Measurements from ENCODE around the gene SH2B2. TPM values are rescaled to one million over a fixed set of nuclear protein-coding genes. Genes with fewer than 3 reads are reported as not detected.
"Not testable (repeated sequence)": the region's sequence is repeated elsewhere in the genome, so short reads cannot be mapped to it uniquely, and the experiment has no call there.

SH2B2 gene
- total RNA-seq, 2 donors from 2014 or later = 1.3 to 2.6 TPM

- not testable (repeated sequence) for H3K27ac ChIP-seq, H3K9me3 ChIP-seq, H3K4me1 ChIP-seq, H3K4me3 ChIP-seq, H3K36me3 ChIP-seq, H3K27me3 ChIP-seq
- peak; percentile 4 for DNase-seq (ENCODE audit: low spot score)
Observed at GRCh38 chr7:102337002-102337401, 50.3 kb downstream of the SH2B2 start.

- H3K36me3 ChIP-seq; H3K4me3 ChIP-seq; H3K4me1 ChIP-seq; H3K27ac ChIP-seq; H3K9me3 ChIP-seq; H3K27me3 ChIP-seq; DNase-seq (ENCODE audit: low spot score): not testable (repeated sequence)
Observed at GRCh38 chr7:102337420-102337819, 50.8 kb downstream of the SH2B2 start.

DNA sequence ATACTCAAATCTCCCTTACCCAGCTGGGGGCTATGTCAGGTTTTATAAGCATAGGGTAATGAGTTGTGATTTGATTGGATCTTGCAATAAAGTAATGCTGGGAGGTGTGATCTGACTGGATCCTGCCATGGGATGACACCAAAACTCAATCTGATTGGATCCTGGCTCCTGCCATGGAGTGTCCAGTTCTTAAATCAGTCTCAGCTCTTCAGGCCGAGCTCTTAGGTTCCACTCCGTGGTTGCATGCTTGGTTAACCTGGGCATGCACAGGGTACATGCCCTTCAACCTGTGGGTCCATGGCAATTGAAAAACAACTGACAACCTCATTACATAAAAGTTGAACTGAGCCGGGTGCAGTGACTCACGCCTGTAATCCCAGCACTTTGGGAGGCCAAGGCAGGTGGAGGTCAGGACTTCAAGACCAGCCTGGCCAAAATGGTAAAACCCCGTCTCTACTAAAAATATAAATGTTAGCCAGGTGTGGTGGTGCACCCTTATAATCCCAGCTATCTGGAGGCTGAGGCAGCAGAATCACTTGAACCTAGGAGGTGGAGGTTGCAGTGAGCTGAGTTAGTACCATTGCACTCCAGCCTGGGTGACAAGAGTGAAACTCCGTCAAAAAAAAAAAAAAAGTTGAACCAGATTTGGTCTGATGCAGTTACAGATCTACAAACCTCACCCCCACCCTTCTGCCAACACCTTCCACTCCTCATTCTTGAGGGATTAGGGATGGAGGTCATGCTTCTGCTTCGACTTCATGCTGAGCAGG, 54.1 kb downstream of the SH2B2 start:
- not testable (repeated sequence) for H3K9me3 ChIP-seq; H3K36me3 ChIP-seq; H3K27me3 ChIP-seq; H3K4me3 ChIP-seq; H3K4me1 ChIP-seq; DNase-seq (ENCODE audit: low spot score); H3K27ac ChIP-seq

DNA sequence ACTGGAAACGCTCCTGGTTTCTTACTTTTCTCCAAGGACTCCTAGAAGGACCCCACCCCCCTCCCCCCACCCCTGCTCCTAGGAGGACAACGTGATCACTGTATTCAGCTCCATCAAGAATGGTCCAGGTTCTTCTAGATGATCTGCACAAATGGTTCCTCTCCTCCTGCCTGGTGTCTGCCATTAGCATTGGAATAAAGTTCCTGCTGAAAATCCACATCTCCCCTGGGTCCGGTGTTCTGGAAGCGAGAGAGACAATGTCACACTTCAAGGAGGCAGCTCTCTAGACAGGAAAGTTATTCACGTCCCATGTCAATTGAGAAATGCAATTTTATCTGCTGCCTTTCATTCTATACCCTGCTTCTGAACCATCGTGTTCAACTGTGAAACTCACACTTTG, 60.3 kb downstream of the SH2B2 start:
- not testable (repeated sequence) for H3K36me3 ChIP-seq; H3K4me1 ChIP-seq; H3K9me3 ChIP-seq; H3K27ac ChIP-seq; DNase-seq (ENCODE audit: low spot score); H3K4me3 ChIP-seq; H3K27me3 ChIP-seq

DNA sequence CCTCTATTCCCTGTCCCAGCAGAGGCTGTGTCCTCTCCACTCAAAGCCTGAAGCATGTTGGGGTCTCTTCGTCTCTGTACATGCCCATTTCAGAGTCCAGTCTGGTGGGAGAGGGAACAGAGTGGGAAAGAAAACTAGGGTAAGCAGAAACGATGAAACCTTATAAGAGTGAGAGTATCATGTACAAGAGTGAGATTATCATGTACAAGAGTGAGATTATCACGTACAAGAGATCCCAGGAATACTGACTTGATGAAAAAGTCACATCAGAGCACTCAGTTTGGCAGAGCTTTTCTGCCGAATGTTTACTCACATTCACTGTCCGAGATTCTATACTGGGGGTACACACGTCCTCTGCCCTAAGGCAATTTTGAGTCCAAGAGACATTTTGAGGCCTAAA, 69.7 kb downstream of the SH2B2 start, which contains the start of gene SPDYE6:
Gene SPDYE6 (minus strand): TSS at position 101 of the 400 bp plus-strand sequence. CDS start 421 bp downstream, outside the sequence.
- not testable (repeated sequence) for H3K4me1 ChIP-seq; H3K9me3 ChIP-seq; H3K36me3 ChIP-seq; DNase-seq (ENCODE audit: low spot score); H3K27ac ChIP-seq; H3K4me3 ChIP-seq; H3K27me3 ChIP-seq

GRCh38 chr7:102363549-102364393, 77.1 kb downstream of the SH2B2 start:
- TF ChIP-seq, protein P1, sequence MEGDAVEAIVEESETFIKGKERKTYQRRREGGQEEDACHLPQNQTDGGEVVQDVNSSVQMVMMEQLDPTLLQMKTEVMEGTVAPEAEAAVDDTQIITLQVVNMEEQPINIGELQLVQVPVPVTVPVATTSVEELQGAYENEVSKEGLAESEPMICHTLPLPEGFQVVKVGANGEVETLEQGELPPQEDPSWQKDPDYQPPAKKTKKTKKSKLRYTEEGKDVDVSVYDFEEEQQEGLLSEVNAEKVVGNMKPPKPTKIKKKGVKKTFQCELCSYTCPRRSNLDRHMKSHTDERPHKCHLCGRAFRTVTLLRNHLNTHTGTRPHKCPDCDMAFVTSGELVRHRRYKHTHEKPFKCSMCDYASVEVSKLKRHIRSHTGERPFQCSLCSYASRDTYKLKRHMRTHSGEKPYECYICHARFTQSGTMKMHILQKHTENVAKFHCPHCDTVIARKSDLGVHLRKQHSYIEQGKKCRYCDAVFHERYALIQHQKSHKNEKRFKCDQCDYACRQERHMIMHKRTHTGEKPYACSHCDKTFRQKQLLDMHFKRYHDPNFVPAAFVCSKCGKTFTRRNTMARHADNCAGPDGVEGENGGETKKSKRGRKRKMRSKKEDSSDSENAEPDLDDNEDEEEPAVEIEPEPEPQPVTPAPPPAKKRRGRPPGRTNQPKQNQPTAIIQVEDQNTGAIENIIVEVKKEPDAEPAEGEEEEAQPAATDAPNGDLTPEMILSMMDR (IDR thresholded peaks at IDR 0.05) = peak in 1 of 2 donors; percentile 30
- Histone ChIP-seq H3K4me3 (peak overlapping the region; percentile 89 to 98), H3K27ac (peak overlapping the region; percentile 94 to 95)
- H3K27me3 ChIP-seq, H3K36me3 ChIP-seq, H3K4me1 ChIP-seq, H3K9me3 ChIP-seq: not testable (repeated sequence)
- DNase-seq (ENCODE audit: low spot score) = peak; percentile 98

GRCh38 chr7:102364394-102364886, 77.8 kb downstream of the SH2B2 start:
- H3K4me3 ChIP-seq = peak overlapping the region; percentile 89 to 98
- not testable (repeated sequence) for H3K27me3 ChIP-seq; H3K9me3 ChIP-seq; H3K36me3 ChIP-seq; DNase-seq (ENCODE audit: low spot score); H3K4me1 ChIP-seq
- peak overlapping the region; percentile 94 to 95 for H3K27ac ChIP-seq

DNA sequence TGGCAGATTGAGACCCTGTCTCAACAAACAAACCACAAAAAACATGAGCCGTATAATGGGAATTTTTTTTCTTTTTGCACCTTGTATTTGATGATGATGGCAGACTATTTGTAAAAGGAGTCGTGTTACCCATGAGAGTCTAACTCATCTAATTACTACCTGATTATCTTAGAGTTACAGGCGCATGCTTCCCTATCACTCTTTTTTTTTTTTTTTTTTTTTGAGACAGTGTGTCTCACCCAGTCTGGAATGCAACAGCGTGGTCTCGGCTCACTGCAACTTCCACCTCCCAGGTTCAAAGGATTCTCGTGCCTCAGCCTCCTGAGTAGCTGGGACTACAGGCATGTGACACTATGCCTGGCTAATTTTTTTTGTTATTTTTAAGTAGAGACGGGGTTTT, 78.7 kb downstream of the SH2B2 start:
- H3K36me3 ChIP-seq; H3K4me3 ChIP-seq; H3K9me3 ChIP-seq; H3K27ac ChIP-seq; DNase-seq (ENCODE audit: low spot score); H3K4me1 ChIP-seq; H3K27me3 ChIP-seq: not testable (repeated sequence)

- DNase-seq (ENCODE audit: low spot score); H3K36me3 ChIP-seq; H3K4me1 ChIP-seq; H3K27me3 ChIP-seq; H3K27ac ChIP-seq; H3K9me3 ChIP-seq; H3K4me3 ChIP-seq: not testable (repeated sequence)
Observed at GRCh38 chr7:102370038-102370437, 83.4 kb downstream of the SH2B2 start.

Small RNA genes within 50 kb of the gene (microRNA-seq; reads per million reads assigned to microRNA genes)
- gene MIR4285 (ENCODE audit: borderline number of aligned reads in 2 of 2, borderline replicate concordance in 1 of 2) = 0 reads per million in 2 donors

Other genes with a start within 250 kb of the SH2B2 start
- gene SPDYE6, start 69.6 kb downstream of the SH2B2 start, total RNA-seq = not detected
- 1 to 10 TPM; 9.6 to 9.8 TPM for gene PRKRIP1, start 109.5 kb downstream of the SH2B2 start, total RNA-seq
- 10 to 100 TPM in 1 of 2 donors, 1 to 10 TPM in 1; 5.9 to 13.3 TPM for gene ORAI2, start 146.7 kb downstream of the SH2B2 start, total RNA-seq
- 10 to 100 TPM; 10.8 to 16.8 TPM for gene ALKBH4, start 178.0 kb downstream of the SH2B2 start, total RNA-seq
- 10 to 100 TPM in 1 of 2 donors, 1 to 10 TPM in 1; 9.8 to 13.7 TPM for gene LRWD1, start 178.1 kb downstream of the SH2B2 start, total RNA-seq
- gene POLR2J, start 192.1 kb downstream of the SH2B2 start, total RNA-seq = 10 to 100 TPM; 19.2 to 34.8 TPM
- gene RASA4B, start 230.9 kb downstream of the SH2B2 start, total RNA-seq = 1 to 10 TPM; 4.3 to 7.5 TPM

Measured in right atrium auricular region (tissue), 2 donors.